ENCODE data around the gene MFRP. TPM values are rescaled to one million over a fixed set of nuclear protein-coding genes. Genes with fewer than 3 reads are reported as not detected.

The MFRP gene
- total RNA-seq, 4 donors from 2014 or later, result 0.11 TPM; not detected in 3

GRCh38 chr11:119307219-119307618, 39.3 kb downstream of the MFRP start:
- Histone ChIP-seq H3K27ac (peak overlapping the region; percentile 34), H3K36me3 (peaks cover 34% of the 10 kb centered on the region), H3K27me3 (no peaks in the 10 kb centered on the region), H3K4me3 (no peak overlapping the region), H3K4me1 (peaks cover 21% of the 10 kb centered on the region), H3K9me3 (no peaks in the 10 kb centered on the region)
- WGBS, result 50% methylated on average over 1 of the region's 1 CpG
- no peak for DNase-seq (ENCODE audit: low spot score in 2 of 2)
- TF ChIP-seq POLR2AphosphoS5 (IDR thresholded peaks at IDR 0.05) (no peak), CTCF (IDR thresholded peaks at IDR 0.05) (no peak), EP300 (IDR thresholded peaks at IDR 0.05) (no peak), POLR2A (IDR thresholded peaks at IDR 0.05) (no peak)

- peak overlapping the region; percentile 34 for H3K27ac ChIP-seq
- peaks cover 36% of the 10 kb centered on the region for H3K36me3 ChIP-seq
- no peaks in the 10 kb centered on the region for H3K9me3 ChIP-seq
- no peak for DNase-seq (ENCODE audit: low spot score in 2 of 2)
- peaks cover 21% of the 10 kb centered on the region for H3K4me1 ChIP-seq
- WGBS, result 75% methylated on average over 5 of the region's 5 CpGs
- no peaks in the 10 kb centered on the region for H3K27me3 ChIP-seq
- H3K4me3 ChIP-seq, result no peak overlapping the region
- no peak for TF ChIP-seq POLR2A (IDR thresholded peaks at IDR 0.05)
- peak in 1 of 3 donors; percentile 17 for TF ChIP-seq POLR2AphosphoS5 (IDR thresholded peaks at IDR 0.05)
Measured at GRCh38 chr11:119306373-119306890, 40.1 kb downstream of the MFRP start.

GRCh38 chr11:119305556-119306372, 40.7 kb downstream of the MFRP start:
- TF ChIP-seq POLR2AphosphoS5 (IDR thresholded peaks at IDR 0.05) (no peak), EP300 (IDR thresholded peaks at IDR 0.05) (no peak), POLR2A (IDR thresholded peaks at IDR 0.05) (no peak), CTCF (IDR thresholded peaks at IDR 0.05) (no peak)
- Histone ChIP-seq H3K36me3 (peaks cover 38% of the 10 kb centered on the region), H3K9me3 (no peaks in the 10 kb centered on the region), H3K27ac (peak overlapping the region; percentile 34), H3K4me3 (no peak overlapping the region), H3K4me1 (peaks cover 16% of the 10 kb centered on the region), H3K27me3 (no peaks in the 10 kb centered on the region)
- WGBS, result 85% methylated on average over 7 of the region's 7 CpGs
- no peak for DNase-seq (ENCODE audit: low spot score in 2 of 2)

GRCh38 chr11:119303227-119303718, 43.2 kb downstream of the MFRP start:
- no peak overlapping the region for H3K4me3 ChIP-seq
- peaks cover 46% of the 10 kb centered on the region for H3K36me3 ChIP-seq
- DNase-seq (ENCODE audit: low spot score in 2 of 2), result no peak
- no peaks in the 10 kb centered on the region for H3K27me3 ChIP-seq
- TF ChIP-seq POLR2A (IDR thresholded peaks at IDR 0.05) (no peak), CTCF (IDR thresholded peaks at IDR 0.05) (no peak), POLR2AphosphoS5 (IDR thresholded peaks at IDR 0.05) (no peak), EP300 (IDR thresholded peaks at IDR 0.05) (no peak)
- WGBS, result 90% methylated on average over 5 of the region's 5 CpGs
- H3K27ac ChIP-seq, result no peak overlapping the region
- H3K9me3 ChIP-seq, result no peaks in the 10 kb centered on the region
- peaks cover 6% of the 10 kb centered on the region for H3K4me1 ChIP-seq

- H3K27me3 ChIP-seq, result no peaks in the 10 kb centered on the region
- DNase-seq (ENCODE audit: low spot score in 2 of 2), result no peak
- no peak overlapping the region for H3K27ac ChIP-seq
- no peaks in the 10 kb centered on the region for H3K9me3 ChIP-seq
- H3K36me3 ChIP-seq, result peaks cover 60% of the 10 kb centered on the region
- no peak overlapping the region for H3K4me3 ChIP-seq
- no peaks in the 10 kb centered on the region for H3K4me1 ChIP-seq
- WGBS, result 93% methylated on average over 3 of the region's 3 CpGs
- no peak for TF ChIP-seq CTCF (IDR thresholded peaks at IDR 0.05)
- no peak for TF ChIP-seq POLR2A (IDR thresholded peaks at IDR 0.05)
- no peak for TF ChIP-seq EP300 (IDR thresholded peaks at IDR 0.05)
- no peak for TF ChIP-seq POLR2AphosphoS5 (IDR thresholded peaks at IDR 0.05)
Measured at GRCh38 chr11:119300198-119300964, 46.1 kb downstream of the MFRP start.
